Loucy (cell line): ENCODE results near the gene RILPL2.
"Not testable (repeated sequence)": the region's sequence is repeated elsewhere in the genome, so short reads cannot be mapped to it uniquely, and the experiment has no call there.

Experiments used
- H2AFZ ChIP-seq: fragments of 200-600 bp; sonication (generic); 2 replicates; pipeline ENCODE4 v1.6.0; 2016; ENCODE audit warnings: antibody characterized with exemption, mild to moderate bottlenecking, low read length, moderate library complexity
- H3F3A ChIP-seq: fragments of 200-600 bp; 2 replicates; pipeline ENCODE4 v1.6.0; 2016; ENCODE audit warnings: antibody characterized with exemption, low read depth, mild to moderate bottlenecking
- H3K27me3 ChIP-seq: fragments of 200-600 bp; sonication (generic); 2 replicates; pipeline ENCODE4 v1.6.1; 2014; ENCODE audit warnings: low read length, mild to moderate bottlenecking; ENCODE audit not compliant: insufficient read depth, poor library complexity, severe bottlenecking
- H3K36me3 ChIP-seq: fragments of 200-600 bp; sonication (generic); 2 replicates; pipeline ENCODE4 v1.6.1; 2016; ENCODE audit warnings: low read length; ENCODE audit not compliant: insufficient read depth
- H3K4me1 ChIP-seq: fragments of 200-600 bp; sonication (generic); 2 replicates; pipeline ENCODE4 v1.5.1; 2014; ENCODE audit warnings: low read length, mild to moderate bottlenecking; ENCODE audit not compliant: insufficient read depth, poor library complexity, severe bottlenecking
- H3K4me2 ChIP-seq: fragments of 200-600 bp; sonication (generic); 2 replicates; pipeline ENCODE4 v1.6.0; 2014; ENCODE audit warnings: antibody characterized with exemption, low read length, low read depth, mild to moderate bottlenecking; ENCODE audit not compliant: poor library complexity, severe bottlenecking
- H3K4me3 ChIP-seq: fragments of 200-600 bp; sonication (generic); 2 replicates; pipeline ENCODE4 v1.5.1; 2014; ENCODE audit warnings: low read length, mild to moderate bottlenecking, mixed read lengths; ENCODE audit not compliant: poor library complexity, severe bottlenecking
- H3K79me2 ChIP-seq: fragments of 200-600 bp; sonication (generic); 2 replicates; pipeline ENCODE4 v1.6.1; 2014; ENCODE audit warnings: low read length; ENCODE audit not compliant: insufficient read depth
- H3K9ac ChIP-seq: fragments of 200-600 bp; sonication (generic); 2 replicates; pipeline ENCODE4 v1.6.0; 2014; ENCODE audit warnings: mild to moderate bottlenecking, low read depth, low read length, moderate library complexity; ENCODE audit not compliant: poor library complexity, severe bottlenecking
- H3K9me2 ChIP-seq: fragments of 200-600 bp; sonication (generic); replicated peaks from 2 replicates; pipeline ENCODE4 v1.6.1; 2016; ENCODE audit warnings: low read depth, low read length, mixed read lengths
- H3K9me3 ChIP-seq: fragments of 200-600 bp; sonication (generic); 2 replicates; pipeline ENCODE4 v1.6.1; 2014; ENCODE audit warnings: mild to moderate bottlenecking, antibody characterized with exemption, low read length, low read depth; ENCODE audit not compliant: insufficient read depth
- H4K20me1 ChIP-seq: fragments of 200-600 bp; sonication (generic); 2 replicates; pipeline ENCODE4 v1.6.0; 2014; ENCODE audit warnings: antibody characterized with exemption, low read length, mild to moderate bottlenecking; ENCODE audit not compliant: insufficient read depth, poor library complexity, severe bottlenecking
- CTCF ChIP-seq: fragments of 200-600 bp; sonication (generic); conservative IDR thresholded peaks from 2 replicates; pipeline ENCODE4 v1.5.1; 2014; ENCODE audit warnings: mild to moderate bottlenecking, antibody characterized with exemption, low read length
- EZH2phosphoT487 ChIP-seq: fragments of 200-600 bp; IDR thresholded peaks from 2 replicates; pipeline ENCODE4 v1.6.1; 2018; ENCODE audit warnings: antibody characterized with exemption, mild to moderate bottlenecking, moderate library complexity, borderline replicate concordance

The RILPL2 gene

DNA sequence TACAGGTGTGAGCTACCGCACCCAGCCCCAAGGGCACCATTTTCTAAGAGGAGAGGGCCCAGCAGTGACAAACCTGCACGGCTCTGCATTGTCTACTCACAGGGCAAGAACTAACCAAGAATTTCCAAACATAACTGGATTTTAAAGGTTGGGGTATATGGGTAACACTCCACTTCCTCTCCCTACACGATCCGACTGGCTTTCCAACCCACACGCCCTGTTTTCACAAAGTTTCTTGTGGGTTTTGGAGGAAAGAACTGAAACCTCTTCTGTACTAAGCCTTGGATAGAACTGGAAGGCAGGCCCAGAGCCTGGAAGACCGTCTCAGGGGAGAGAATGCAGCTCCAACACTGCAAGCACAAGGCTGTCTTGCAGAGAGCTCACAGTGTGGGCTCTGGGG is 46.4 kb upstream of the RILPL2 start:
- Histone ChIP-seq H3K4me2 (peak overlapping the region; percentile 69), H3K9ac (no peak overlapping the region), H3F3A (no peaks in the 10 kb centered on the region), H3K36me3 (no peaks in the 10 kb centered on the region), H3K79me2 (no peaks in the 10 kb centered on the region), H3K4me1 (peaks cover 20% of the 10 kb centered on the region), H4K20me1 (no peaks in the 10 kb centered on the region), H3K27me3 (no peaks in the 10 kb centered on the region), H3K9me3 (no peaks in the 10 kb centered on the region), H3K9me2 (no peaks in the 10 kb centered on the region), H2AFZ (no peak overlapping the region), H3K4me3 (no peak overlapping the region)
- no peak for TF ChIP-seq CTCF
- no peak for TF ChIP-seq EZH2phosphoT487

- H3K36me3 ChIP-seq, H3K4me3 ChIP-seq, H3K27me3 ChIP-seq, H4K20me1 ChIP-seq, H3F3A ChIP-seq, H2AFZ ChIP-seq, H3K4me2 ChIP-seq, H3K79me2 ChIP-seq, H3K9me2 ChIP-seq, H3K9me3 ChIP-seq, H3K9ac ChIP-seq: not testable (repeated sequence)
- peaks cover 20% of the 10 kb centered on the region for H3K4me1 ChIP-seq
Measured at GRCh38 chr12:123481251-123481650, 44.8 kb upstream of the RILPL2 start.

DNA sequence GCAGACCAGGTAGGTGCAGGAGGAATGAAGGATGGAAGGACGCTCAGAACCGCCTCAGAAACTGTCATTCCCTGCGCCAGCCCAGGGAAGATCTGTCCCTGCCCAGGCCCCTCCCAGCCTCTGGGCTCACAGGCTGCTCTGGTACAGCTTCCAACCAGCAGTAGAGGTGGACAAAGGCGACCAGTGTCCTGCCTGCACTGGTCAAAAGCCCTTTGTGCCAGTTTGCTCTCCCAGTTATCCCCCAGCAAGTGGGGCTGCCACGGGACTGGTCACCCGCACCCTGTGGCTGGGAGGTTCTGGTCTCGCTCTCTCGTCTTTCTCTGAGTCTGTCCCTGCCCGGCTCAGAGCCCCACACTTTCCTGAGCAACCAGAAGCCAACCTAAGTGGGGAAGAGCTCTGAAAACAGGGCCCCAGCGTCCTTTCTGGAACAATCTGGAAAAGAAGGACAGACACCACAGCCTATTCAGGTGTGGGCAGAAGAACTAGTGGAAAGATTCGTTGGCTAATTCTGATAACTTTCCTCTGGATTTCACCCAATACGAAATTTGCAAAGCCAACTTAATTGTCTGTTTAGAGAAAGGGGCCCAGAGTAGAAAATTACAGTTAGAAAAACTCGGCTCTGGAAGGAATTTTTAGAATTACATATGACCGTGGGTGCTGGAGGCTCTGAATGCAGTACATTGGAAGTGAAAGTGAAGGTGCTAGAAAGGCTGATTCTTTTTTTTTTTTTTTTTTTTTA is 43.1 kb upstream of the RILPL2 start:
- H3K4me3 ChIP-seq: no peak overlapping the region
- H3K27me3 ChIP-seq: no peaks in the 10 kb centered on the region
- no peaks in the 10 kb centered on the region for H3K9me3 ChIP-seq
- no peak for TF ChIP-seq CTCF
- TF ChIP-seq EZH2phosphoT487: no peak
- peaks cover 20% of the 10 kb centered on the region for H3K4me1 ChIP-seq
- H3K4me2 ChIP-seq: no peak overlapping the region
- H2AFZ ChIP-seq: no peak overlapping the region
- no peaks in the 10 kb centered on the region for H4K20me1 ChIP-seq
- H3F3A ChIP-seq: no peaks in the 10 kb centered on the region
- H3K79me2 ChIP-seq: no peaks in the 10 kb centered on the region
- no peaks in the 10 kb centered on the region for H3K9me2 ChIP-seq
- H3K36me3 ChIP-seq: no peaks in the 10 kb centered on the region
- no peak overlapping the region for H3K9ac ChIP-seq

GRCh38 chr12:123478762-123479161 is 42.3 kb upstream of the RILPL2 start:
- Histone ChIP-seq H3K4me1 (peaks cover 12% of the 10 kb centered on the region), H4K20me1 (no peaks in the 10 kb centered on the region), H3K9me2 (no peaks in the 10 kb centered on the region), H3K9me3 (no peaks in the 10 kb centered on the region), H3K4me3 (no peak overlapping the region), H2AFZ (no peak overlapping the region), H3K36me3 (no peaks in the 10 kb centered on the region), H3K79me2 (no peaks in the 10 kb centered on the region), H3K27me3 (no peaks in the 10 kb centered on the region), H3K9ac (no peak overlapping the region), H3K4me2 (no peak overlapping the region), H3F3A (no peaks in the 10 kb centered on the region)
- TF ChIP-seq EZH2phosphoT487 (no peak), CTCF (no peak)
